Prostate gland (tissue), 2 donors: ENCODE measurements around the gene GMDS.

Experiments used
- CTCF ChIP-seq, 4 experiments: fragments of 200-600 bp in 2 of 4; fragments of 450-650 bp in 2 of 4; sonication (generic) in 2 of 4; IDR thresholded peaks; 1 replicate in 3 of 4; 2 replicates in 1 of 4; pipeline ENCODE4 v1.5.1; 2016 to 2019; ENCODE audit warnings: antibody characterized with exemption in 4 of 4, mild to moderate bottlenecking in 2 of 4, moderate library complexity in 2 of 4
- POLR2A ChIP-seq: fragments of 450-650 bp; IDR thresholded peaks from one replicate; pipeline ENCODE4 v1.6.1; 2016; ENCODE audit warnings: antibody characterized with exemption, mild to moderate bottlenecking
- POLR2AphosphoS5 ChIP-seq: sonication (generic); formaldehyde crosslinking; IDR thresholded peaks from one replicate; pipeline ENCODE4 v1.6.1; 2017; ENCODE audit warnings: antibody characterized with exemption

- TF ChIP-seq POLR2AphosphoS5 (no peak), CTCF (IDR thresholded peaks at IDR 0.05) (no peak), POLR2A (no peak)
Observed at GRCh38 chr6:1868561-1869261, 376.7 kb downstream of the GMDS start.
